Activated T-cell treated with anti-CD3 and anti-CD28 coated beads for 4 hours (primary cell): ENCODE results near the gene C16orf92.

Source experiments
- DNase-seq: peaks from one replicate; pipeline ENCODE4 v3.0.0-alpha.2; 2020

Gene C16orf92

GRCh38 chr16:29989111-29989858 is 33.7 kb upstream of the C16orf92 start:
- DNase-seq = no peak

- DNase-seq = no peak
Observed at GRCh38 chr16:29990034-29990433, 33.0 kb upstream of the C16orf92 start.

DNA sequence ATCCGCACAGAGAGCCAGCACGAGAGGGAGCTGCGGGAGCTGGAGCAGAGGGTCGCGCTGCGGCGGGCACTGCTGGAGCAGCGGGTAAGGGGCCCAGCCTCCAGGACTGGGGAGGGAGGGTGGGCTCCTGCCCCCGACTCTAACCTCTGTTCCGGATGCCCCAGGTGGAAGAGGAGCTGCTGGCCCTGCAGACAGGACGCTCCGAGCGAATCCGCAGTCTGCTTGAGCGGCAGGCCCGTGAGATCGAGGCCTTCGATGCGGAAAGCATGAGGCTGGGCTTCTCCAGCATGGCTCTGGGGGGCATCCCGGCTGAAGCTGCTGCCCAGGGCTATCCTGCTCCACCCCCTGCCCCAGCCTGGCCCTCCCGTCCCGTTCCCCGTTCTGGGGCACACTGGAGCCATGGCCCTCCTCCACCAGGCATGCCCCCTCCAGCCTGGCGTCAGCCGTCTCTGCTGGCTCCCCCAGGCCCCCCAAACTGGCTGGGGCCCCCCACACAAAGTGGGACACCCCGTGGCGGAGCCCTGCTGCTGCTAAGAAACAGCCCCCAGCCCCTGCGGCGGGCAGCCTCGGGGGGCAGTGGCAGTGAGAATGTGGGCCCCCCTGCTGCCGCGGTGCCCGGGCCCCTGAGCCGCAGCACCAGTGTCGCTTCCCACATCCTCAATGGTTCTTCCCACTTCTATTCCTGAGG is 32.0 kb upstream of the C16orf92 start:
- DNase-seq = no peak

GRCh38 chr16:29991571-29991904 is 31.5 kb upstream of the C16orf92 start:
- DNase-seq = no peak

DNA sequence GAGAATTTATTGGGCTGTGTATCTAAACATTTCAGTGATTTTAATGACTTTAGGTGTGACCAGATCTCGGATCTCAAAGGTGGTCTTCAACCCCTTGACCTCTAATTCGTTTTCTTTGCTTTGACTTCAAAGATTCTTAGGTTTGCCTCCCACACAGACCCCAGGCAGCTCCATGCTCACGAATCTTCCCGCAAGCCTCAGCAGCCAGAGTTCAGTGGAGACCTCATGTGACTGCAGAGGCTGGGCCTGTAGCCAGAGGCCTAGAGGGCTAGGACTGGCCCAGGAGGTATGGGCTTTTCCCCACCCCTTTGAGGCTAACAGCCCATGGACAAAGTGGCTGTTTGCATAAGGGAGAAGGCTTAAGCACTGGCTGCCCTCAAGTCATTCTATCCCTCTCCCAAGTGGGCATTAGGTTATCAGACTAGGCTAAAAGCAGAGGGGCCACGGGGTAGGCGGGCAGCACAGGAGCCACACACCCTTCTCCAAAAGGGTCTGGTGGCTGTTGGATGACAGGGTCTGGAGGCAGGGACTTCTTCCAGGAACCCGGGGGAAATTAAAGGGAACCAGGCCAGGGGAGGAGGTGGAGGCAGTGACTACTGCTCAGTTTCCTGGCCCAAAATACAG is 30.5 kb upstream of the C16orf92 start:
- DNase-seq = no peak

GRCh38 chr16:29993191-29993902 is 29.7 kb upstream of the C16orf92 start:
- DNase-seq = no peak

- DNase-seq = no peak
Observed at GRCh38 chr16:29993903-29994599, 28.9 kb upstream of the C16orf92 start.

DNA sequence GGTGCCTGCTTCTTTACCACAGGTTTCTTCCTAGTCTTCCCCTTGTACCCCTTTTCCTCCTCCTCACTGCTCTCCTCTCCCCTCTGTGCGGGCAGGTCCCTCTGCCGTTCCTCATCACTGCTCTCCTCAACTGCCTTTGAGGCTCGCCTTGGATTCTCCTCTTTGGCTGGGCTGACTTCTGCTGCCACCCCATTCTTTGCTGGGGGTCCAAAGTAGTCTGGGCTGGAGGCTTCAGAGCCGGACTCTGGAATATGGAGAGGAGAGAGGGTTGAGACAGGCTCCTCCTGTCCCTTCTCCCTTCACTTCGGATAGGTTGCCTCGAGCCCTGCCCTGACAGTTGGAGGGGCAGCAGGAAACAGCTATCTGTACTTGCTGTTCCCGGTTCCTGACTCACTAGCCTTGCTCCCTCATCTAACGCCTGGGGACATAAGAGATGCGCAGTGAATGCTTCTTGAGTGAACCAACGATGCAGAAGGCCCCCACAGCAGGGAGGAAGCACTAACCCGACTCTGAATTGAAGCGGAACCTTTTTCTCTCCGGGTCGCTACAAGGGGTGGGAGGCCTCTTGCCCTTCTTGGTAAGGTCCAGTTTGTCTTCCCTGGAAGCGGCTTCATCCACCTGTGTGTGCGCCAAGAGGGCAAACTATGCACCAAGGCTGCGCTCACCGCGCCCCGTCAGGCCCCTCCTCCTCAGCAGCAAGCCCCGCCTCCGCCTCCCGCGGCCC is 28.2 kb upstream of the C16orf92 start:
- DNase-seq = peak; percentile 52

- peak; percentile 69 for DNase-seq
Observed at GRCh38 chr16:29995324-29995910, 27.6 kb upstream of the C16orf92 start, which contains the start of gene HIRIP3. Gene HIRIP3 (minus strand): TSS chr16:29995617. CDS start chr16:29995605, 12 bp downstream.

- DNase-seq = peak; percentile 99
Observed at GRCh38 chr16:29995911-29996765, 26.9 kb upstream of the C16orf92 start, which contains the start of gene INO80E. Gene INO80E (plus strand): TSS chr16:29996241. CDS start chr16:29996311, 70 bp downstream.

DNA sequence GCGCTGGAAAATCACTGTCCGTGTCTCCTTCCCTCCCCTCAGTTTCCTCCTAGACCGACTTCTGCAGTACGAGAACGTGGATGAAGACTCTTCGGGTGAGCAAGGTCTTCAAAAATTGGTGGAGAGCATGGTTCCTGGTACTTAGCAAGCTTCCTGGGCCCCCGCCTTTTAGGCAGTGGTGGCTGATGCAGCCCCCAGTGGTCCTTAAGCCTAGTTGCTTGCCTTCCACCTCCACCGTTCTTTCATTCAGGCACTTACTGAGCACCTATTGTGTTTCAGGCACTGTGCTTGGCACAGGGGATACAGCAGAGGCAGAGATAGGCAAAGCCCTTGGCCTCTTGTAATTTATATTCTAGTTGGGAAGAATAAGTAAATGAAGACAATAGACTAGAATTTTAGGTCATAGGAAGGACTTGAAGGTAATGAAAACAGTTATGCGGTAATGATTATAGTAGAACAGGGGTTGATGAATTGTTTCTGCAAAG is 26.2 kb upstream of the C16orf92 start:
- DNase-seq = no peak

- no peak for DNase-seq
Observed at GRCh38 chr16:29999605-30000004, 23.4 kb upstream of the C16orf92 start.

- DNase-seq = no peak
Observed at GRCh38 chr16:30000735-30001631, 22.0 kb upstream of the C16orf92 start.

DNA sequence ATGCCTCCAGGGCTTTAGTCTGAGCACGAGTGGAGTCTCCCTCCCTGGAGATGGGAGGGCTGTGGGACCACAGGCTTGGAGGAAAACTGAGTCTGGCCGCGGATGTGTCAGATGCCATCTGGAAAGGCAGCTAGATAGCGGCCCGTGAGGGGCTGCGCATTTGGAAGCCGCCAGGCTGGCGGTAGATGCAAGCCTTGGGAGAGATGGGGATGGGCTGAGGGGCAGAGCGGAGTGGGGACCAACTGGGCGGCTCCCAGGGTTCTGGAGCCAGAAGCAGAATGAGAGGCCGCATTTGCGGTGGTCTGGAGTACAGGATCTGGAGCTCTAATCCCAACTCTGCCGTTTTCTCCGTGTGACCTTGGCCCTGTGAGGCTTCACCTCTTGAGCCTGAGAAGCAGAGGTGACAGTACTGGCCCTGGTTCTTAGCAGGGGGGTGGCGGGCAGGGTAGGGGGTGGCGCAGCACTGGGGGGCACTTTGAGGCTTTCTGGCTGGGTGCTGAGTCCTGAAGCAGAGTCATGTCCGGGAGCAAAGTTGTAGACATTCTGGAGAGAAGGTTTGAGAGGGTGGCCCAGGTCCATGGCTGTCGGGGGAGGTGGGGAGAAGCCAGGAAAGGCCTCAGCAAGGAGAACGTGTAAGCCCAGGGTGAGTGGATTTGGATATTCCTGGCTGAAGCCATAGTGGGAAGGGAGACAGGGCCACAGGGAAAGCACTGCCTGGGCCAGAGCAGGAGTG is 20.2 kb upstream of the C16orf92 start:
- DNase-seq = no peak

DNA sequence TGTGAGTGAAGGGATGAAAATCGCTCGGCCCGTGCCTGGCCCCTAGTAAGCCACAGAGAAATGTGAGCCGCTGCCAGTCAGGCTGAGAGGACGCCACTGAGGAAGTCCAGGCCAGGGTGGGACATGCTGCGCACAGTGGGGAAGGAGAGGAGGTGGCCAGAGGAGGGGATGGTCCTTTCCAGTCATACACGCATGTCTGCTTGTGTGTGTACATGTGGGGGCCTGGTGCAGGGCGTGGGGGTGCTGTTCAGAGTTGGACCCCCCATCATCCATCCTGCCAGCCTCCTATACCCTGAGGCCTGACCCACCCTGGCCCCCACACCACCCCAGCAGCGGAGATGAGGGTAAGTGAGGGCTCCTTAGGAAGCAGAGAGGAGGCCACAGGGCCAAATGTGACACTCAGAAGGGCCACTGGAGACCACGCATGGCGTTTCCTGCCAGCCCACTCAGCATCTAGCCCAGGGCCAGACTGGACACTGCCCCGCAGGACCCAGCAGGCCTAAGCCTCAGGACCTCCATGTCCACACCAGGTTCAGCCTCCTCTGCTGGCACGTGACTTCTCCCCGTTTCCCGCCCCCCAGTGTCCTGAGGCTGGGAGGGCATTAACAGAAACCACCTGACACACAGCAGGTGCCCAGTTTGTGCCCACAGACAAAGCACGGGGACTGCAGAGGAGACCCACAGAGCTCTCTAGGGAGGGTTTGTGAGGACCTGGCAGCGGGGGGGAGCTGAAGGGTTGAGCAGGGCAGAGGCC is 19.2 kb upstream of the C16orf92 start:
- DNase-seq = no peak

DNA sequence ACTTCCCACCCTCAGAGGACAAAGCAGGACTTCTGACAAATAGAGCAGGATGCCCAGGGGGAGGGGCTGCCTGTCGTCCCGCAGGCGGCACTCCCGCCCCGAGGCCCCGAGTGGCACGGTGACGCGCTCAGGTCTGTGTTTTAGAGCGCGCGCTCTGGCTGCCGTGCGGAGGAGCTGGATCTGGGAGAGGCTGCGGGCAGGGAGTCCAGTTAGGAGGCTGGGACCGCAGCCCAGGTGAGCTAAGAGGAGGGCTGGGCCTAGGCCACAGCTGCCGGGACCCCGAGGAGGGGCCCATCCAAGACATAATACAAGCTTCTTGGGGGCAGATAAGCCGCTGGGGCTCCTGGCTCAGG is 18.6 kb upstream of the C16orf92 start:
- no peak for DNase-seq

DNA sequence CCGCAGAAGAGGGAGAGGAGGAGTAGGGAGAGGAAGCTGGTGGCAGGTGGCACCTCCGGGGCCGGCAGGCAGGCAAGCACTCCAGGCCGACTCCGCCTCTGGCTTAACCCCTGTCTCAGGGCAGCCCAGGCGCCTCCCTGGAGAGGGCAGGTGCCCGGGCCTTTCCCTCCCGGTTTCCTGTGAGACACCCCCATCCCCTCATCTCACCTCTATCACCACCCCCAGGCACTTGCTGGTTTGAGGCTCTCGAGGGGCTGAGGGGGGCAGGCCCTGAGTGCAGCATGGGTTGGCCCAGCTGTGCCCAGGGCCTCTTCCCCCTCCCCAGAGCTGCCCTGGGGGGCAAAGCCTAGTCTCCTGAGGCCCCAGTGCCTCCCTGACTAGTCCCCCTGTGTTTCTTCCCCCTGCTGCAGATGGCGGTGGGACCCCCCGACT is 18.2 kb upstream of the C16orf92 start:
- no peak for DNase-seq
